NCI-H2107 (cell line): ENCODE measurements around the gene TNRC6B.

Experiments used
- DNase-seq: peaks from one replicate; lab custom pipeline; 2025; lab: John Stamatoyannopoulos, UW

TNRC6B gene

DNA sequence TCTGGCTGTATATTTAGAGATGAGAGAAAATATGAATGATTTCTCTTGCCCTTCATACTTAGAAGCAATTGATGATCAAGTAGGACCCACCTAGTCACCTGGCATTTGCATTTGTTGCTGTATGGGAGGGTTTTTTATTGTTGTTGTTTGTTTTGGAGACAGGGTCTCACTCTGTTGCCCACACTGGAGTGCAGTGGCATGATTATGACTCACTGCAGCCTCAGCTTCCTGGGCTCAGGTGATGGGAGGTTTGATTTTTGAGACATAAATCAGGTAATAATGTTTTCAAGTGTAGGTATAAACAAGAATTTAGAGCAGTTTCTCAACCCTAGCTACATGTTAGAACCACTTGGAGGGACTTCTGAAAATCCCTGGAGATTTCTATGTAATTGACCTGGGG, 63.0 kb downstream of the TNRC6B start:
- no peak for DNase-seq

DNA sequence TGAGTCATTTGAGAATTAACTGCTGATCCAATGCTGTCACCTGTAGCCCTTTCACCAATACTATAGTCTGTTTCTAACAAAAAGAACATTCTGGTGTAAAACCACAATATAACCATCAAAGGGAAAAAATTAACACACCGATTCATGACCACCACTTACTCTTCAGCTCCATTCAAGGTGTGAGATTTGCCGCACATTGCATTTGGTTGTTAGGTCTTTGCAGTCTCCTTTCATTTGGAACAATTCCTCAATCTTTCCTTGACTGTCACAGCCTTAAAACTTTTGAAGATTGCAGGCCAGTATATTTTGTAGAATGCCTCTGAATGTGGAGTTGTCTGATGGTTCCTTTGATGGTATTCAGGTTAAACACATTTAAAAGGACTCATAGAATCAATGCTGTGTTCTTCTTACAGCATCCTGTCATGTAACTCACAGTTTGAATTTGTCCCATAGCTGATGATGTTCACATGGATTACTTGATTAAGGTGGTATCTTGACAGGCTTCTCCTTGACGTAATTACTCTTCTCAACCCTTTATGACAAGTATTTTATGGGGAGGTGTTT, 63.6 kb downstream of the TNRC6B start:
- DNase-seq: no peak

DNA sequence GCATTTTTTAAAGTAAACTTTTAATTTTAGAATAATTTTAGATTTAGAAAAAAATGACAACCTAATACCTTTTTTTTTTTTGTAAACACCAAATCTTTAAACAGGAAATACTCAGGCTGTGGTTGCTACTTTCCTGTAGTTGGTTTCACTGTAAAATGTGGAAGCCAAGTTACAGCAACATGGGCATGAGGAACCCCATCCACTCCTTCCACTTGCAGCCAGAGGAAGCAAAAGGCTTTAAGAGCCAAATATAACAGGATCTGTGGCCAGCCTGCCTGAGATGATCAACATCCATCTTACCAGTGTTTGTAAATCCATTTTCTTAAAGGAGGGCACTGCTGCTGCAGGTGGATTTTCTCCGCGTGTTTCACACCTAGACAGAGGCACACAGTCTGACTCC, 66.2 kb downstream of the TNRC6B start:
- DNase-seq: no peak

DNA sequence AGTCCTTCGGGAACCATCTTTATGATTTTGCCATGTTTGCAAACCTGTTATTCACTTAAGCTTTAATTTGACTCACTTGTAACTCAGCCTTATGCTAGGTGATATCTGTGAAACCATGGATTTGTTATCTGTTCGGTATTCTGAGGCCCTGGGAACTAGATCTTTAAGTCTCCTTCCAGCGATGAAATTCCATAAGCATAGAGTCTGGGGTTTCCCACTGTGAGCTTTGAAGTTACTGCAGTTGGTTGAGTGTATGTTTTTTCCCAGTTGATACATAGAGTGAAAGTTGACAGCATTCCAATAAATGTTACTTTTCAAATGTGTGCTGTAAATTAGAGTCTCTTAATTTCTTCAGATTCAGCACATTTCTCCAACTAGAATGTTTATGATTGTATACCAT, 66.9 kb downstream of the TNRC6B start:
- DNase-seq: no peak

DNA sequence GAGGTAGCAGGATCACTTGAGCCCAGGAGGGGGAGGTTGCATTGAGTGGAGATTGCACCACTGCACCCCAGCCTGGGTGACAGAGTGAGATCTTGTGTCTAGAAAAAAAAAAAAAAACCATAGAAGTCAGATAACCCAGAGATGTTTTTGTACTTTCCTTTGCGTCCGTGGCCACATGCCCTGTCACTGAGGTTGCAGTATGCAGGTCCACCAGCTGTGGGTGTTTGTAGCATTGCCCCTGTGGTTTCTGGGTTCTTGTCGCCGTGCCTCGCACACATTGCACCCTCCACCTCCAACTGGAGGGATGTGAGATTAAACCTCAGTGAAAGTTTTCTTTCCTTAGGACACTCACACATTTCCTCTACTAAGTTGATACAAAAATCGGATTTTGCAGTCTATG, 70.3 kb downstream of the TNRC6B start:
- DNase-seq: no peak

DNA sequence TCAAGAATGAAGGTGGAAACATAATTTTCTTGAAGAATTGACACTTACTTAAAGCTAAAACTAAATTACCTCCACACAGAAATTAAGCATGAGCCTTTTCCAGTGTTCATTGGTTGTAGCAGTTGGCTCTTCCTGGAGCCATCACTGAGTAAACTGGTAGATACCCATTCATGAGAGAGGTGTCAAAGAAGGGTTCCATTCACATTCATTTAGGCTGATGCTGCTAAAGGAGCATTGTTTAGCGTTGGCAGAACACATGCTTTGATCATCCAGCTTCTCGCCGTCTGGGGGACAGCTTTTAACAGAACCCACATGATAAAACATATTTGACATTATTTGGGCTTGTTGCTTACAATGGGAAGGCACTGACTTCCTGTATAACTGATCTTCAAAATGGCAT, 71.6 kb downstream of the TNRC6B start:
- DNase-seq: no peak

DNA sequence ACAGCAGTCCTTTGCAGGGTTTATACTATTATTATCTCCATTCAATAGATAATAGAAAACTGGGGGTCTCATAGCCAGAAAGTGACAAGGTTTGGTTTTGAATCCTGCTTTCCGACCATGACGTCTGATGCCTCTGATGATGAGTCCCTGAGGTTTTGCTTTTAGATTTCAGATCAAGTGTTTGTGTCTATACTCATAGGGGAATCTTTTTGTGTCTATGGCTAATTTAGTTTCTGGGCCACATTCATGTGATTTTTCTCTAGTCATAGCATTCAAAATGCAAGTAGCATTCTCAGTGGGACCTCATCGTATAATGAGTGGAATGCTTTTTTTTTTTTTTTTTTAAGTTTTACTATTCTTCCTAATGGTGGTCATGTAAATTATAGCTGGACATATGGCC, 72.9 kb downstream of the TNRC6B start:
- no peak for DNase-seq

DNA sequence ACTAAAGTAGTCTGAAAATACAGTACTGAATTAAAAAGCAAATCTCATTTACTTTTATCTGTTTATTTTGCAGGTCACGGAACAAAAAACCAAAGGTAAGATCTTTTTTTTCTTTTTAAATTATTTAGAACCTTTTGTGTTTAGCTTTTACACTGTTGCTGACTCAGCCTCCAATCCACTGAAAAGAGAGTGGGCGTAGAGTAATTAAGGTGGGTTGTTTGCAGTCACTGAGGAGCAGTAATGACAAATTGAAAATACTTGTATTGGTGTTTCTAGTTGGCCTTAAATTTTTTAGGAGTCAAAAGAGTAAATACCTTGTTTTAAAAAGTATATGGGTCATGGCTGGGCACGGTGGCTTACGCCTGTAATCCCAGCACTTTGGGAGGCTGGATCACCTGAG, 73.4 kb downstream of the TNRC6B start:
- no peak for DNase-seq

DNA sequence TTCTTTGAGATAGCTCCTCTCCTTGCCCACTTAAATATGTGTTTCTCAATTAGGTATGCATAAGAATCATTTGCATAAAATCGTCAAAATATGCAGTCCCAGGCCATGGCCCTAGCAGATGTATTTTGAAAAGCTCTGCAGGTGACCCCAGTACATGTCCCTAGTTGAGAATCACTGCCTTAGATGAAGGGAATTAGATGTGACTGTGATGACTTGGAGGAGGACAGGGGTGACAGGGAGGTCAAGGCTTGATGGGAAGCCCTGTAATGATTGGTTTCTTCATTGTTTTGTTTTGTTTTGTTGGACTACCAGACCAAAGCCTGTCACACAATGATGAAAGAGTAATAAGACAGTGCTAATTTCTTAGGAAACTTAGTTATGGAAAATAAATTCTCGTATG, 74.4 kb downstream of the TNRC6B start:
- DNase-seq: no peak

DNA sequence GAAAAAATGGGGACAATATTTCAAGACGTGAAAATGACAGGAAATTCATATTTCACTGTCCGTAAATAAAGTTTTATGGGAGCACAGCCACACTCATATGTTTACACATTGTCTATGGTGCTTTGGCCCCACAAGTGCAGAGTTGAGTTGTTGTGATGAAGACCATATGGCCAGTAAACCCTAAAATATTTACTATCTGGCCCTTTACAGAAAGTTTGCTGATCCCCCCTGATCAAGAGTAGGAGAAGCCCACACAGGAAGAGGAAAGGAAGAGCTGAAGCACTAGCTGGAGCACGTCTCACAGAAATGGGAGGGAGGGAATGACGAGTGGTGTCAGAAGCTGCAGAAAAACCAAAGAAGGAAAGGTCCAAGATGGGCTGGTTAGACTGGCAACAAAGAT, 78.8 kb downstream of the TNRC6B start:
- no peak for DNase-seq

DNA sequence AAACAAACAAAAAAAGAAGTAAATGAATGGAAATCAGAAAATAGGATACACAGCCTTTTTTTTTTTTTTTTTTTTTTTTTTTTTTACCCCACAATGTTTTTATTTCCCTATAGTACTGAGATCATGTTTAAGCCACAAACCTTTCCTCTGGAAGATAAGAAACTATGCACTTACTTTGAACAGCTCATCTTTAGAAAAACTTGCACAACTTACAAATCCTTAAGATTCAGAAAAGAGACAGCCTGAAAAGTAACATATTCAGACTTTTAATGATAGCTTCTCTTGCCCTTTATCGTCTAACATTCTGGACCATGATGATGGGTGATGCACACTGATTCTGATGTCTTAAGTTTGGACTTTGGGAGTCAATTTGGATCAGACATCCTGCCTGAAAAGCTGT, 80.3 kb downstream of the TNRC6B start:
- DNase-seq: no peak

DNA sequence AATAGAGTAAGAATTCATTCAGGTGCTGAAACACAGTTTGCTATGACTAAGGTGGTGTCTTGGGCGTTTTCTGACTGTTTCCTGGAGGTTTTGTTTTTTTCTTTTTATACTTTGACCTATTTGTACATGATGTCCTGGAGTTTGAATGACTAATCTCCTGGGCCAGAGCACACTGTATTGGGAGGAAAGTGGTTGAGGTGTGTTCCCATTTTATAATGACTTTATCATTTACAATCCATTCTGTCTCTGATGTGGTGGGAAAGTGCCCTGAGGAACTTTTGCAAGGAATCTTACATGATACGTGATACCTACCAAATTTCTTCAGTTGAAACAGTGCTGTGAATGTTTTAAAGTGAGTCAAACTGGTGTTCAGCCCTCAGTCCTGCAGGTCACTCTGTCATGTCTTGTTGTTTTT, 80.8 kb downstream of the TNRC6B start:
- DNase-seq: no peak

DNA sequence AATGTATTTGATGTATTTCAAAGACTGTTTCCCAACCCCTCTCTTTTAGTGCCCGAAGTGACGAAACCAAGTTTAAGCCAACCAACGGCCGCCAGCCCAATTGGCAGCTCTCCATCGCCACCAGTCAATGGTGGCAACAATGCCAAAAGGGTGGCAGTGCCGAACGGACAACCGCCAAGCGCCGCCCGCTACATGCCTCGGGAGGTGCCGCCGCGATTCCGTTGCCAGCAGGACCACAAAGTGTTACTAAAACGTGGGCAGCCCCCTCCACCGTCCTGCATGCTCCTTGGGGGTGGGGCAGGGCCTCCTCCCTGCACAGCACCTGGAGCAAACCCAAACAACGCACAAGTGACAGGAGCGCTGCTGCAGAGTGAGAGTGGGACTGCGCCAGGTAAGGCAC, 84.1 kb downstream of the TNRC6B start:
- DNase-seq: no peak

DNA sequence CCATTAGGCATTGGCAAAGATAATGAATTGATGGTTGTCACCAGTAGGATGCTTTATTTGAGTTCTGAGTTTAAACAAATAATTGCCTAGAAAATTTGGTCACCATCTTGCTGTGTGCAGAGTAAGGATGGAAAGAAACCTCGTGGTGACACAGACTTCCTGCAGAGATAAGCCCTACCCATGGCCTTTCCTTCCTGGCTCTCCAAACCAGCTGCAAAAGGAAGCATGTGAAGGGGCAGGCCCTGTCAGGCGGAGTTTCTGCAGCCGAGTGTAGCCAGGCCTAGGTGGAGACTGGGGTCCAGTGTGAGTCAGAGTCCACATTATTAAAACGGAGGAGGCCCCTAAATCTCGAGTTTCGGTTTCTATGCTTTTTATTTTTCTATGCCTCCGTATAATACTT, 85.5 kb downstream of the TNRC6B start:
- DNase-seq: no peak

DNA sequence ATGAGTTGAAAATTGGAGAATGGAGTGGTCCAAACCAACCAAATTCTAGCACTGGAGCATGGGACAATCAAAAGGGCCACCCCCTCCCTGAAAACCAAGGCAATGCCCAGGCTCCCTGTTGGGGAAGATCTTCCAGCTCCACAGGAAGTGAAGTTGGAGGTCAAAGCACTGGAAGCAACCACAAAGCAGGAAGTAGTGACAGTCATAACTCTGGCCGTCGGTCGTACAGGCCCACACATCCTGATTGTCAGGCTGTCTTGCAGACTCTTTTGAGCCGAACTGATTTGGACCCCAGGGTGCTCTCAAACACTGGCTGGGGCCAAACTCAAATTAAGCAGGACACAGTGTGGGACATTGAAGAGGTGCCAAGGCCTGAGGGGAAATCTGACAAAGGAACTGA, 88.1 kb downstream of the TNRC6B start:
- DNase-seq: no peak

DNA sequence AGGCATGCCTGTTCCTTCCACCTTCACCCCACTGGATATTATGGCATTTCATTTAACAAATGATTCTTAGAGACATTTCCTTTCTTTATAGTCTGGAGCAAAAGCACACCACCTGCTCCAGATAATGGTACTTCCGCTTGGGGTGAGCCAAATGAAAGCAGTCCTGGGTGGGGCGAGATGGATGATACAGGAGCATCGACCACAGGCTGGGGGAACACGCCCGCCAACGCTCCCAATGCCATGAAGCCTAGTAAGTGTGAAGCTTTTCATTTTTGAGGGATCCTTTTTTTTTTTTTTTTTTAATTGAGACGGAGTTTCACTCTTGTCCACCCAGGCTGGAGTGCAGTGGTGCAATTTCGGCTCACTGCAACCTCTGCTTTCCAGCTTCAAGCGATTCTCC, 92.3 kb downstream of the TNRC6B start:
- no peak for DNase-seq

DNA sequence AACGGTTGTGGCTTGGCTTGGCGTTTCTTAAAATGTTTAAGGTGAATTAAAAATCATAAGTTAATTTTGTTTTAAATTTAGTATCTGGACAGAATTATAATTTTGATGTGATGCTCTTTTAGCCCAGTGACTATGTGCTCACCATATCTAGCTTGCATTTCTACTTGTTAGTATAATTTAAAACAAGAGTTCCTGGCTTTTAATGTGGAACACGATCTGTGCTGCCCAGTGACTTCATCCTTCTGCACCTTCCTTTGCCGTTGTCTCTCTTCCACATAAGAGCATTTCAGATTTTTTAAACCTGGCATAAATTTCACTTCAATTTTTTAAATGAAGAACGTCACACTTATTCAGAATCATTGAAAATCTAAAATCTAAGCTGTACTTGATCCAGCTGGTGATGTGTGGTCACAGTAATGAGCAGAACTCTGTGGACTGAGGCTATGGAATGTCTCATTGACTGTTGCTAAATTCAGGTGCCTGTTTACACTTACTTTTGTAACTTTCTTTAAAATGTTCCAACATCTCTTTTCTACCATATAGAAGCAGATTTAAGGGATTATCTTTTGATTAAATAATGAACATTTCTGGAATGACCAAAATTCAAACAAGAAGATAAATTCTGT, 93.1 kb downstream of the TNRC6B start:
- DNase-seq: no peak

DNA sequence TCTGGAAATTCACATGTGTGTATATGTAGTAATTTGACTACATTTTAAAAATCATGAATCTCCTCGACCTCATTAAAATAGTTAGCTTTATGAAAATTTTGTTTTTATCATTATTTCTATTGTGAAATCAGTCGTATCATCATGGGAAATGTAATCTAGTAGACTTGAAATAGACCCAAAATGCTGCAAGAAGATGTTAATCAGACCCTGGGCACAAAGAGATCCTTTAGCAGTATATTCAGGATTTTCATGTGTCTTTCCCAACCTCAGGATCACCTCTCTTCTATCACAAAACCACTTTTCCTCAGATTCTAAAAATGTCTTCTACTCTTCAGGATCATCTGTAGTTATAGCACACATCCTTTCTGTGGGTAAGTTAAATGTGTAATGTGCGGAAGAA, 93.7 kb downstream of the TNRC6B start:
- DNase-seq: no peak

DNA sequence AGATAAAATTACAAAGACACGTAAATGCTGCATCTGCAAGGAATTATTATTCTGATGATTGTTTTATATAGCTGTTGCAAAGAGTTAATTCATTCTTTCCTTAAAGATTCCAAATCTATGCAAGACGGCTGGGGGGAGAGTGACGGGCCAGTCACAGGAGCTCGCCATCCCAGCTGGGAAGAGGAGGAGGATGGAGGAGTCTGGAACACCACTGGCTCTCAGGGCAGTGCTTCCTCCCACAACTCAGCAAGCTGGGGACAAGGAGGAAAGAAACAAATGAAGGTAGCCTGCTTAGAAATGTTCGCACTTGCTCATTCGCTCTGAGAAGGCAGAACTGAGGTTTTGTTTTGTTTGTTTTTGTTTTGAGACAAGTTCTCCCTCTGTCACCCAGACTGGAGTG, 95.6 kb downstream of the TNRC6B start:
- no peak for DNase-seq

DNA sequence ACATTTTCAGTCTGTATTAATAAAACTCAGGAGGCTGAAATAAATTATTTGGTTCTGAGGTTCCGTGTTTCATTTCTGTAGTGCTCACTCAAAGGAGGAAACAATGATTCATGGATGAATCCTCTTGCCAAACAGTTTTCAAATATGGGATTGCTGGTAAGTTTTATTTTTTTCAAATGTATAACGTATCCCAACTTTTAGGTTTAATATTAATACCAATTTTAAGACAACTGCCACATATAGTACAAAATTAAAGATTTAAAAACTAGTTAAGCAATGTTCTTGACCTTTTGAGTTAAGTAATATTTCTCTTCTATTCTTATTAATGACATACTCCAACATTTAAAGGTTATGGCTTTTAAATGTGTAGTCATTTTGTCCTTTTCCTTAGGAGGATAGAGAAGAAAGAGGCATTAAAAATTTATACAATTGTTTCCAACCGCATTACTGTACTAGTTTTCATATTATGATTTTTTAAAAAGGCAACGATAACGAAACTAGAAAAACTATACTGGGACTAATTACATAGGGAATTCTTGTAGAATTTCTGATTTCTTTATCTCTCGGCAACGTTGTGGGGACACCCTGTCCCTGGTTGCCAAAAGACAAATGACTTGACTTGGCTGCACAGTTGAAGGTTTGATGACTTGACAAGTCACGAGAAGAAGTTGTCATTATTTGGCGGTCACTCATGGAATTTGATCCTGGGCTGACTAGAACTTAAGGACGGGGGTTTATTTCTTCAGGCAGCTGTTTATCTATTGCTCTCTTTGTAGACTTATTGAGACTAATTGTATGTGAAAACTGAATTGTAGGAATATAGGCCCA, 99.5 kb downstream of the TNRC6B start:
- no peak for DNase-seq

DNA sequence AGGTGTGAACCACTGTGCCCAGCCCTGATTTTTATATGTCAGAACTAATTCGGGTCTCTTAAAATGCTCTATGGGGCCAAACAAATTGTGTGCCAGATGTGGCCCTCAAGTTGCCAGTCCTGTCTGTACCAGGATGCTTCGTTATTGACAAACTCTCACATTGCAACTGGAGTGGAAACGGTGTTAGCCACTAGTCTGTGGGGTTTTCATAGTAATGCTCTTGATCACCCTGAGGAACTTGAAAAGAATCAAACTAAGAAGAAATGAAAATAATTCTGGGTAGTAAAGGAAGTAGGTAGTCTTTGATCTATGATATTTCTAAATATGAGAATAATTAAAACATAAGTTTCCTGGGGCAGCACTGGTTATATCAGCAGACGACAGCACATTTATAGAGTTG, 101.3 kb downstream of the TNRC6B start:
- no peak for DNase-seq

DNA sequence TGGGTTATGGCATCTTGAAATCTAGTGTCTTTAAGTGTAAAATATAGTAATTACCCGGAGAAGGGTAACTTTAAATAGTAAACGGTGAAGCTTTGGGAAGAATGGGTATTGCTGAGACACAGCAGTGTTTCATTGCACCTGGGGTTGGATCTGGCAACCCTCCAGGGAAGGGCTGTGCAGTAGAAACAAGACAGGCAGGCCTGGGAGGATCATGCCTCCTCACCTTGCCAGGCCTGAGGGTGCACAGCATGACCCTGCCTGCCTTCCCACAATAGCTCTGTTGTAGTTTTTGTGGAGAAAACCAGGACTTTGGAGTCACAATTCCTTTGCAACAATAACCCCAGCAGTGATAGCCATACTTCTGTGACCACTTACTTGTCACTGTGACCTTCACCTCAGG, 104.0 kb downstream of the TNRC6B start:
- DNase-seq: peak; percentile 0

DNA sequence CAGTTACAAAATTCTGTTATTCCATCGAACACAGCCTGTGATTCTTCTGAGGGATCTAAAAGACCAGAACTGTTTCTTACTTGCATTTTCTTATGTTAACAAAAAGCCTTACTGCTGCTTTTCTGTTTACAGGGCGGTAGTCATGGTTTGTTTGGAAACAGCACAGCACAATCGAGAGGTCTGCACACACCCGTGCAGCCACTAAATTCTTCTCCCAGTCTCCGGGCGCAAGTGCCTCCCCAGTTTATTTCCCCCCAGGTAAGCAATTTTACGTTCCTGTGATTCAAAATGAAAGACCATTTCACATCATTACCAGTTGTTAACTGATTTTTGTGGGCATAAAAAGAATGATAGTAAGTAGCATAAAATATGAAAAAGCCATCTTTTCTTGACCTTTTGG, 107.8 kb downstream of the TNRC6B start:
- no peak for DNase-seq

DNA sequence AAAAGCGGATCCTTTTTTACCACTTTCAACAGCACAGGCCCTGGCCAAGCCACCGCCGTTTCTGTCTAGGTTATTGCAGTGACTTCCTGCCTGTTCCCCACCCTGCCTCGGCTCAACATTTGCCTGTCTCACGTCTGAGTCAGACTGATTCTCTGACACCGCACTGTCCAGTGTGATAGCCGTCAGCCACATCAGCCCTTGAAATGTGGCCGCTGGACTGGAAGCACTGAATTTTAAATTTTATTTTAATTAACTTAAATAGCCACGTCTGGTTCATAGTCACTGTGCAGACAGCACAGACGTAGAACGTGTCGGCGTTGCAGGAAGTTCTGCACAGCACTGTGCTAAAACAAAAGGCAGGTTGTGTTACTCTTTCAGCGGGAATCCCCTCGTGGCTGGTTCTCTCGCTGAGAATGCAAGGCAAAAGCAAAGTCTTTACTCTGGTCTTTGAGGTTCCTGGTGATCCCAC, 112.3 kb downstream of the TNRC6B start:
- no peak for DNase-seq
